ENCODE measurements around the gene LBP.

GRCh38 chr20:38342216-38342615 lies 4.1 kb upstream of the LBP start:
- TF ChIP-seq, protein P1, sequence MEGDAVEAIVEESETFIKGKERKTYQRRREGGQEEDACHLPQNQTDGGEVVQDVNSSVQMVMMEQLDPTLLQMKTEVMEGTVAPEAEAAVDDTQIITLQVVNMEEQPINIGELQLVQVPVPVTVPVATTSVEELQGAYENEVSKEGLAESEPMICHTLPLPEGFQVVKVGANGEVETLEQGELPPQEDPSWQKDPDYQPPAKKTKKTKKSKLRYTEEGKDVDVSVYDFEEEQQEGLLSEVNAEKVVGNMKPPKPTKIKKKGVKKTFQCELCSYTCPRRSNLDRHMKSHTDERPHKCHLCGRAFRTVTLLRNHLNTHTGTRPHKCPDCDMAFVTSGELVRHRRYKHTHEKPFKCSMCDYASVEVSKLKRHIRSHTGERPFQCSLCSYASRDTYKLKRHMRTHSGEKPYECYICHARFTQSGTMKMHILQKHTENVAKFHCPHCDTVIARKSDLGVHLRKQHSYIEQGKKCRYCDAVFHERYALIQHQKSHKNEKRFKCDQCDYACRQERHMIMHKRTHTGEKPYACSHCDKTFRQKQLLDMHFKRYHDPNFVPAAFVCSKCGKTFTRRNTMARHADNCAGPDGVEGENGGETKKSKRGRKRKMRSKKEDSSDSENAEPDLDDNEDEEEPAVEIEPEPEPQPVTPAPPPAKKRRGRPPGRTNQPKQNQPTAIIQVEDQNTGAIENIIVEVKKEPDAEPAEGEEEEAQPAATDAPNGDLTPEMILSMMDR (conservative IDR thresholded peaks at IDR 0.05 in 1 of 2, IDR thresholded peaks at IDR 0.05 in 1 of 2; ENCODE audit: low read depth in 1 of 2, low read length in 2 of 2) = no peak
- no peak for TF ChIP-seq EZH2 (IDR thresholded peaks at IDR 0.05; ENCODE audit: low read length, missing control alignments)

Data from fibroblast of lung (primary cell).